ENCODE results near the gene ASIC2.

DNA sequence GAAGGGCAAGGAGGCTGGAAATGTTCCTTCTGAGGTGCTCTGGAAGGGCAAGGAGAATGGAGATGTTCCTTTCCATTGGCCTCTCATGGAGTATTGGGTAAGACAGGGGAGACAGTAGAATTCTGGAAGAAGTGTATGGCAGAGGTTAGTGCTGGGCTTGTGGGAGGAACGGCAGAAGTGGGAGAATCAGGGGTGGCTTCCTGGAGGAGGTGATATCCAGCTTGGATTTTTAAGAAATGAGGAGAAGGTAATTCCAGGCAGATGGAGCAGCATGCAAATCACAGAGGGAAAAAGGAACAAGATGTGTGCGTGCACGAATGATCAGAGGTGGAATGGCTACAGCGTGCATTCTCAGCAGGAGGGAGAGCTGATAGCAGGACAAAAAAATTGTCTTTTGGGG, 45.1 kb upstream of the ASIC2 start:
- TF ChIP-seq GATA3 (IDR thresholded peaks at IDR 0.05; ENCODE audit: low read depth, low read length) (no peak), GATA2 (IDR thresholded peaks at IDR 0.05; ENCODE audit: low read depth, low read length) (no peak)

Measured in SH-SY5Y (cell line).